ENCODE results near the gene SV2A.
"Not testable (repeated sequence)": the region's sequence is repeated elsewhere in the genome, so short reads cannot be mapped to it uniquely, and the experiment has no call there.

DNA sequence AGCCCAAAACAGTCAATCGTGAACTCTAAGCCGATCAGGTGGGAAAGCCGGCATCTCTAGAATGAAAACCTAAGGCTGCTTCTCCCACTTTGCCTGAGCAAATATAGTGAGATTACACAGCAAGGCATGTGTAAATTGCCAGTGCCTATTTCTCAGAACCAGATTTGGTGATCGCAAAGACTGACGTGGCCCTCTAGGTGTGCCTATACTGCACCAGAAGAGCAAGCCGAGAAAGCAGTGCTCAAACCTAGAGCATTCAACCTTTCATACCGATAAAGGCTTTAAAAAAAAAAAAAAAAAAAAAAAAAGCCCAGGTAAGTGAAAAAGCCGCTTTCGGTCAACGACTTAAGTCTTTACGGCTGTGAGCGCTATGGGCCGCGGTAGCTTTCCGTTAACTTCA lies 57.4 kb downstream of the SV2A start:
- TF ChIP-seq, protein P1, sequence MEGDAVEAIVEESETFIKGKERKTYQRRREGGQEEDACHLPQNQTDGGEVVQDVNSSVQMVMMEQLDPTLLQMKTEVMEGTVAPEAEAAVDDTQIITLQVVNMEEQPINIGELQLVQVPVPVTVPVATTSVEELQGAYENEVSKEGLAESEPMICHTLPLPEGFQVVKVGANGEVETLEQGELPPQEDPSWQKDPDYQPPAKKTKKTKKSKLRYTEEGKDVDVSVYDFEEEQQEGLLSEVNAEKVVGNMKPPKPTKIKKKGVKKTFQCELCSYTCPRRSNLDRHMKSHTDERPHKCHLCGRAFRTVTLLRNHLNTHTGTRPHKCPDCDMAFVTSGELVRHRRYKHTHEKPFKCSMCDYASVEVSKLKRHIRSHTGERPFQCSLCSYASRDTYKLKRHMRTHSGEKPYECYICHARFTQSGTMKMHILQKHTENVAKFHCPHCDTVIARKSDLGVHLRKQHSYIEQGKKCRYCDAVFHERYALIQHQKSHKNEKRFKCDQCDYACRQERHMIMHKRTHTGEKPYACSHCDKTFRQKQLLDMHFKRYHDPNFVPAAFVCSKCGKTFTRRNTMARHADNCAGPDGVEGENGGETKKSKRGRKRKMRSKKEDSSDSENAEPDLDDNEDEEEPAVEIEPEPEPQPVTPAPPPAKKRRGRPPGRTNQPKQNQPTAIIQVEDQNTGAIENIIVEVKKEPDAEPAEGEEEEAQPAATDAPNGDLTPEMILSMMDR (IDR thresholded peaks at IDR 0.05; ENCODE audit: low read depth, low read length, missing input control) = not testable (repeated sequence)
- not testable (repeated sequence) for TF ChIP-seq JUND (IDR thresholded peaks at IDR 0.05); NR2F2 (IDR thresholded peaks at IDR 0.05); HNF4A (conservative IDR thresholded peaks at IDR 0.05); FOXA2 (IDR thresholded peaks at IDR 0.05); SP1 (IDR thresholded peaks at IDR 0.05); TAF1 (conservative IDR thresholded peaks at IDR 0.05); YY1 (IDR thresholded peaks at IDR 0.05); GABPA (IDR thresholded peaks at IDR 0.05 in 1 of 2, conservative IDR thresholded peaks at IDR 0.05 in 1 of 2); RAD21 (IDR thresholded peaks at IDR 0.05); RXRA (IDR thresholded peaks at IDR 0.05)
- TF ChIP-seq, protein P2, sequence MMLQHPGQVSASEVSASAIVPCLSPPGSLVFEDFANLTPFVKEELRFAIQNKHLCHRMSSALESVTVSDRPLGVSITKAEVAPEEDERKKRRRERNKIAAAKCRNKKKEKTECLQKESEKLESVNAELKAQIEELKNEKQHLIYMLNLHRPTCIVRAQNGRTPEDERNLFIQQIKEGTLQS (IDR thresholded peaks at IDR 0.05) = not testable (repeated sequence)
- TF ChIP-seq, protein P3, sequence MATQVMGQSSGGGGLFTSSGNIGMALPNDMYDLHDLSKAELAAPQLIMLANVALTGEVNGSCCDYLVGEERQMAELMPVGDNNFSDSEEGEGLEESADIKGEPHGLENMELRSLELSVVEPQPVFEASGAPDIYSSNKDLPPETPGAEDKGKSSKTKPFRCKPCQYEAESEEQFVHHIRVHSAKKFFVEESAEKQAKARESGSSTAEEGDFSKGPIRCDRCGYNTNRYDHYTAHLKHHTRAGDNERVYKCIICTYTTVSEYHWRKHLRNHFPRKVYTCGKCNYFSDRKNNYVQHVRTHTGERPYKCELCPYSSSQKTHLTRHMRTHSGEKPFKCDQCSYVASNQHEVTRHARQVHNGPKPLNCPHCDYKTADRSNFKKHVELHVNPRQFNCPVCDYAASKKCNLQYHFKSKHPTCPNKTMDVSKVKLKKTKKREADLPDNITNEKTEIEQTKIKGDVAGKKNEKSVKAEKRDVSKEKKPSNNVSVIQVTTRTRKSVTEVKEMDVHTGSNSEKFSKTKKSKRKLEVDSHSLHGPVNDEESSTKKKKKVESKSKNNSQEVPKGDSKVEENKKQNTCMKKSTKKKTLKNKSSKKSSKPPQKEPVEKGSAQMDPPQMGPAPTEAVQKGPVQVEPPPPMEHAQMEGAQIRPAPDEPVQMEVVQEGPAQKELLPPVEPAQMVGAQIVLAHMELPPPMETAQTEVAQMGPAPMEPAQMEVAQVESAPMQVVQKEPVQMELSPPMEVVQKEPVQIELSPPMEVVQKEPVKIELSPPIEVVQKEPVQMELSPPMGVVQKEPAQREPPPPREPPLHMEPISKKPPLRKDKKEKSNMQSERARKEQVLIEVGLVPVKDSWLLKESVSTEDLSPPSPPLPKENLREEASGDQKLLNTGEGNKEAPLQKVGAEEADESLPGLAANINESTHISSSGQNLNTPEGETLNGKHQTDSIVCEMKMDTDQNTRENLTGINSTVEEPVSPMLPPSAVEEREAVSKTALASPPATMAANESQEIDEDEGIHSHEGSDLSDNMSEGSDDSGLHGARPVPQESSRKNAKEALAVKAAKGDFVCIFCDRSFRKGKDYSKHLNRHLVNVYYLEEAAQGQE (IDR thresholded peaks at IDR 0.05) = not testable (repeated sequence)
- TF ChIP-seq, protein P4, sequence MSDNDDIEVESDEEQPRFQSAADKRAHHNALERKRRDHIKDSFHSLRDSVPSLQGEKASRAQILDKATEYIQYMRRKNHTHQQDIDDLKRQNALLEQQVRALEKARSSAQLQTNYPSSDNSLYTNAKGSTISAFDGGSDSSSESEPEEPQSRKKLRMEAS (IDR thresholded peaks at IDR 0.05) = not testable (repeated sequence)

Measured in liver (tissue), 3 donors.